Left ventricle myocardium inferior (tissue), 1 donor: ENCODE data around the gene CFAP97. TPM values are rescaled to one million over a fixed set of nuclear protein-coding genes. Genes with fewer than 3 reads are reported as not detected.

Experiments used
- DNase-seq: peaks from one replicate; pipeline ENCODE4 v3.0.0-alpha.2; 2020
- H3K27ac ChIP-seq: fragments of 200-600 bp; replicated peaks from 2 replicates; pipeline ENCODE4 v1.8.0; 2021
- H3K27me3 ChIP-seq: fragments of 200-600 bp; 2 replicates; pipeline ENCODE4 v1.8.0; 2021; ENCODE audit warnings: low read depth
- H3K36me3 ChIP-seq: fragments of 200-600 bp; 2 replicates; pipeline ENCODE4 v1.8.0; 2021
- H3K4me1 ChIP-seq: fragments of 200-600 bp; 2 replicates; pipeline ENCODE4 v1.8.0; 2021
- H3K4me3 ChIP-seq: fragments of 200-600 bp; 2 replicates; pipeline ENCODE4 v1.8.0; 2021; ENCODE audit warnings: mild to moderate bottlenecking, moderate library complexity
- H3K9me3 ChIP-seq: fragments of 200-600 bp; replicated peaks from 2 replicates; pipeline ENCODE4 v1.8.0; 2021
- intact Hi-C: fragments of 100-400 bp; cut with micrococcal nuclease; formaldehyde crosslinking; loops from one replicate; pipeline ENCODE4 v1.11.0; 2022
- total RNA-seq: library from RNA; stranded (reverse); fragmentation: NEBNext Ultra II Directional; extraction: Animal tissue kit (Norgen Biotek cat#: 25700); gene quantifications from one replicate; pipeline ENCODE4 v1.2.1, GENCODE V29; 2021
- TF ChIP-seq, protein P1 (sequence below): fragments of 200-600 bp; IDR thresholded peaks from 2 replicates; pipeline ENCODE4 v1.8.0; 2021; ENCODE audit warnings: antibody characterized with exemption, mild to moderate bottlenecking, borderline replicate concordance
- donor health status: DM: no; HTN: yes; CAD: no; lungs with severe emphysema.

Gene CFAP97
- total RNA-seq, 1 donor from 2014 or later: 11.7 TPM

DNA sequence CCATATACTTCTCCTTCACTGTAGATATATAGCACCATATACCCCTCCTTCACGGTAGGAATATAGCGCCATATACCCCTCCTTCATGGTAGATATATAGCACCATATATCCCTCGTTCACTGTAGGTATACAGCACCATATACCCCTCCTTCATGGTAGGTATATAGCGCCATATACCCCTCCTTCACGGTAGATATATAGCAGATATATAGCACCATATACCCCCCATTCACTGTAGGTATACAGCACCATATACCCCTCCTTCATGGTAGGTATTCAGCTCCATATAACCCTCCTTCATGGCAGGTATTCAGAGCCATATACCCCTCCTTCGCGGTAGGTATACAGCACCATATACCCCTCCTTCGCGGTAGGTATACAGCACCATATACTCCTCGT lies 18.1 kb upstream of the CFAP97 start:
- no peaks in the 10 kb centered on the region for H3K36me3 ChIP-seq
- TF ChIP-seq, protein P1, sequence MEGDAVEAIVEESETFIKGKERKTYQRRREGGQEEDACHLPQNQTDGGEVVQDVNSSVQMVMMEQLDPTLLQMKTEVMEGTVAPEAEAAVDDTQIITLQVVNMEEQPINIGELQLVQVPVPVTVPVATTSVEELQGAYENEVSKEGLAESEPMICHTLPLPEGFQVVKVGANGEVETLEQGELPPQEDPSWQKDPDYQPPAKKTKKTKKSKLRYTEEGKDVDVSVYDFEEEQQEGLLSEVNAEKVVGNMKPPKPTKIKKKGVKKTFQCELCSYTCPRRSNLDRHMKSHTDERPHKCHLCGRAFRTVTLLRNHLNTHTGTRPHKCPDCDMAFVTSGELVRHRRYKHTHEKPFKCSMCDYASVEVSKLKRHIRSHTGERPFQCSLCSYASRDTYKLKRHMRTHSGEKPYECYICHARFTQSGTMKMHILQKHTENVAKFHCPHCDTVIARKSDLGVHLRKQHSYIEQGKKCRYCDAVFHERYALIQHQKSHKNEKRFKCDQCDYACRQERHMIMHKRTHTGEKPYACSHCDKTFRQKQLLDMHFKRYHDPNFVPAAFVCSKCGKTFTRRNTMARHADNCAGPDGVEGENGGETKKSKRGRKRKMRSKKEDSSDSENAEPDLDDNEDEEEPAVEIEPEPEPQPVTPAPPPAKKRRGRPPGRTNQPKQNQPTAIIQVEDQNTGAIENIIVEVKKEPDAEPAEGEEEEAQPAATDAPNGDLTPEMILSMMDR: no peak
- H3K4me1 ChIP-seq: peaks cover 25% of the 10 kb centered on the region
- H3K27ac ChIP-seq: no peak overlapping the region
- H3K9me3 ChIP-seq: no peaks in the 10 kb centered on the region
- H3K27me3 ChIP-seq: no peaks in the 10 kb centered on the region
- no peak overlapping the region for H3K4me3 ChIP-seq
- intact Hi-C loops: no loop called here
- no peak for DNase-seq

DNA sequence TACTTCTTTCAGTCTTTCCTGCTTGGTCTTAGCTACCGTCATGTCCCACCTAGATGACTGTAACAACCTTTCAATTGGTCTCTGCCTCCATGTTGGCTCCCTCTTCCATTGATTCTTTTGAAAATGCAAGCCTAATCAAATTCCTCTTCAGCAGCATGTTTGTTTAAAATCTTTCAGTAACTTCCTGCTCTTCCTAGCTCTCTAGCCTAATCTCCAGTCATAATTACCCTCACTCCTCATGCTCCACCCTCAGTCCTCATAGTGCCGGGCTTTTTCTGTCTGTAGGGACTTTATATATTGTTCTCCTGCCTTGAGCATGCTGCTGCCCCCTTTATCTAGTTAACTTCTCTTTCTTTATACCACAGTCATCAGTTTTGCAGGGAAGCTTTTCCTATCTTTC lies 17.7 kb upstream of the CFAP97 start:
- Histone ChIP-seq H3K4me3 (no peak overlapping the region), H3K9me3 (no peaks in the 10 kb centered on the region), H3K27ac (no peak overlapping the region), H3K27me3 (no peaks in the 10 kb centered on the region), H3K36me3 (no peaks in the 10 kb centered on the region), H3K4me1 (peaks cover 26% of the 10 kb centered on the region)
- DNase-seq: no peak
- intact Hi-C loops: no loop called here
- TF ChIP-seq, protein P1: no peak

DNA sequence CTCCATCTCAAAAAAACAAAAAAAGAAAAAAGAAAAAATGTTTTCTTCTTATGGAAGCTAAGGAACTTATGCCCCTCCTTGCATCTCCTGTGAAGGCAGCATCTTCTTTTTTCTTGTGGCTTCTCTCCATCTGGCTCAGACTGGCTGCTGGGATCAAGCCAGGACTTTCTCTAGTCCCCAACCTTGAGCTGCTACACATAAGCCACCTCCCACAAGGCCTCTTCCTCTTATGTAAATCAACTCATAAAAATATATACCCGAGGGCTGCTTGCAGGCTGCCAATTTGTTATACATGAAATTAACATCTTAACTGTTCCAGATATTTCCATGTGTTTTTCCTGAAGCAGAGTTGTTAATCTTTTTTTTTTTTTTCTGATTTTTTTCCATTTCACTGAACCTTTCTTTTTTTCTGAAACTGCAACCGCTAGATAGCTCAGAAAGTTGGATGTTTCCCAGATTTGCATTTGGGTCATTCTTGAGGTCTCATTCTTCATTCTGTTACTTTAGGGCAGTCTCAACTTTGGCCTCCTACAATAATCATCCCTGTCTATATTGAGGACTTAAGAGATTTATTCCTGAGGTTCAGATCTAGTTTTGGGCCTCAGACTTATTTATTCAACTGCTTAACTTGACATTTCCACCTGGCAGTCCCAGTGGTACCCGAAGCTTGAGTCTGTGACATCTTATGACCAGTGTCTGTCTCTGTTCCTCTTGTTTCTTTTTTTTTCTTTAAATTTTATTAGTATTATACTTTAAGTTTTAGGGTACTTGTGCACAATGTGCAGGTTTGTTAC lies 15.9 kb upstream of the CFAP97 start:
- H3K9me3 ChIP-seq: no peaks in the 10 kb centered on the region
- intact Hi-C loops: no loop called here
- H3K36me3 ChIP-seq: no peaks in the 10 kb centered on the region
- peaks cover 36% of the 10 kb centered on the region for H3K4me1 ChIP-seq
- H3K27me3 ChIP-seq: no peaks in the 10 kb centered on the region
- TF ChIP-seq, protein P1: no peak
- H3K27ac ChIP-seq: peak overlapping the region; percentile 22
- peak; percentile 40 for DNase-seq
- H3K4me3 ChIP-seq: no peak overlapping the region

DNA sequence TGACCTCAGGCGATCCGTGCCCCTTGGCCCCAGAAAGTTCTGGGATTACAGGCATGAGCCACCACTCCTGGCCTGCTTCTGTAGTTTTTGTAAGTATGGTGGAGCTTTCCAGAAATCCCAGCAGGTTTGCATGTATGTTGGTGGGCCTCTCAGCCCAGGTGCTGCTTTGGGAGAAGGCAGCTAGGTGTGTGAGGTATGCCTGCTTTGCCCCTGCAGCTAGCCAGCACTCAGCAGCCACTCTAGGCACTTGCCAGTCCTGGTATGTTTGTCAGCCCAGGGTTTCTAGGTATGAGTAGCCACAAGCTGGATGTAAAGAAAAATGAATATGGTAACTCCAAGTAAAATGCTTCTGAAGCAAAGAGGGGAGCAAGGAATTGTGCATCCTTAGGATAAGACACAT lies 14.5 kb upstream of the CFAP97 start:
- intact Hi-C loops: no loop called here
- Histone ChIP-seq H3K9me3 (no peaks in the 10 kb centered on the region), H3K4me3 (no peak overlapping the region), H3K36me3 (no peaks in the 10 kb centered on the region), H3K4me1 (peaks cover 36% of the 10 kb centered on the region), H3K27ac (no peak overlapping the region), H3K27me3 (no peaks in the 10 kb centered on the region)
- no peak for DNase-seq
- TF ChIP-seq, protein P1: no peak

DNA sequence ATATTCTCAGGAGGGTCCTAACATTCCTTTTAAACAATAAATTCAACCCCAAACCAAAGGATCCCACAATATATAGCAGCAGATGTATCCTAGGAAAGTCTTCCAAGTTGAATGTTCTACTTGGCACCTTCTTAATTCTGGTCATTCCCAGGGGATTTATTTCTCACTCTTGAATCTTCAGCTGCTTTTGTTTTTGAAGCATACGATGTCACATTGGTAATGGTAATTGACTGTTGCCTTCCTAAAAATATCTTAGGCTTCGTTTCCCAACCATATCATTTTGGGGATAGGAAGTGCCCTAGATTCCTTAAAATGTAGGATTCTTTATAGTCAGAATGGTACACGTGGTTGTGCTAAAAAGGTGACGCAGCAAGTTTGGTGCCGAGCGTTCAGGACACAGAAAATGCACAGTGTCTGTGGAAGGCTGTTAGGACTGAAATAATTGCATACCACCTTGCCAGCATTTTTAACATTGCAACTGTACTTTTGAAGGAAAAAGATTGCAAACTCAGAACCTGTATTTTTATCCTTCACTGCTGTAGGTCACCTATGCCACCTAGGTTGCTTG lies 13.7 kb upstream of the CFAP97 start:
- intact Hi-C loops: no loop called here
- peaks cover 36% of the 10 kb centered on the region for H3K4me1 ChIP-seq
- DNase-seq: no peak
- TF ChIP-seq, protein P1: no peak
- no peaks in the 10 kb centered on the region for H3K36me3 ChIP-seq
- peak overlapping the region; percentile 18 for H3K27ac ChIP-seq
- no peaks in the 10 kb centered on the region for H3K27me3 ChIP-seq
- no peaks in the 10 kb centered on the region for H3K9me3 ChIP-seq
- no peak overlapping the region for H3K4me3 ChIP-seq
